ENCODE results near the gene TGDS. TPM values are rescaled to one million over a fixed set of nuclear protein-coding genes. Genes with fewer than 3 reads are reported as not detected.

TGDS gene
- total and polyA plus RNA-seq, 2 of the 8 experiments (the other 6 are each of a cell fraction or from before 2014, with no cell fraction given), result 11.6 to 11.8 TPM

DNA sequence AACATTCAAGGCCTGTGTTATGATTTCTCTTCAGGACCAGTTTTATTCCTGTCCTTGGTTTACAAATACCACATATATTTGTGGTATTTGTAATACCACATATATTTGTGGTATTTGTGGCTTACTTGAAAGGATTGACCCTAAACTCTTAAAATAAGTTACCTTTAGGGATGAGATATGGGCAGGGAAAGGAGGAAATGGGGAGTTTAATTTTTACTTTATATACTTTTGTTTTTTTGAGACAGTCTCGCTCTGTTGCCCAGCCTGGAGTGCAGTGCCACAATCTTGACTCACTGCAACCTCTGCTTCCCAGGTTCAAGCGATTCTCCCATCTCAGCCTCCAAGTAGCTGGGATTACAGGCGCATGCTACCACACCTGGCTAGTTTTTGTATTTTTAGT, 2.3 kb upstream of the TGDS start (continued):
- TF ChIP-seq TAF7 (optimal IDR thresholded peaks at IDR 0.05; ENCODE audit: borderline replicate concordance, low read depth, low read length) (no peak), BCL11A (IDR thresholded peaks at IDR 0.05; ENCODE audit: low read depth in 2 of 2, low read length in 2 of 2) (no peak), KDM5A (IDR thresholded peaks at IDR 0.05; ENCODE audit: low read length) (no peak), MAFK (IDR thresholded peaks at IDR 0.05; ENCODE audit: low read depth, low read length) (no peak), JUND (IDR thresholded peaks at IDR 0.05; ENCODE audit: low read length) (no peak)

Measured in H1 (cell line).